Measurements from ENCODE around the gene HERC2. TPM values are rescaled to one million over a fixed set of nuclear protein-coding genes. Genes with fewer than 3 reads are reported as not detected.

The HERC2 gene
- total RNA-seq, 2 experiments from 2014 or later, result 36.0 to 36.5 TPM

GRCh38 chr15:28130651-28131050 is 191.3 kb downstream of the HERC2 start:
- POLR2A ChIA-PET, result no interaction called here
- H3K36me3 Mint-ChIP-seq (ENCODE audit: low read depth), result peaks cover 68% of the 10 kb centered on the region
- no peaks in the 10 kb centered on the region for H3K9me3 Mint-ChIP-seq
- H3K27me3 ChIP-seq (ENCODE audit: control insufficient read depth in 1 of 2, insufficient read depth in 2 of 2, low read length in 2 of 2), result no peaks in the 10 kb centered on the region
- CTCF ChIA-PET, result no interaction called here
- intact Hi-C loops (cut with DNase I, micrococcal nuclease), result loop anchor here in 1 of 2 experiments (2.0 kb wide), 1 partner anchor 14 kb away; no protein-coding TSS in a partner anchor
- peaks cover 47% of the 10 kb centered on the region for H3K36me3 ChIP-seq (ENCODE audit: insufficient read depth, low read length)
- H3K27ac ChIP-seq (ENCODE audit: low read depth in 1 of 2, low read length in 2 of 2), result no peak overlapping the region
- no peak overlapping the region for H3K4me3 Mint-ChIP-seq
- H3K4me1 Mint-ChIP-seq (ENCODE audit: low read depth), result peaks cover 32% of the 10 kb centered on the region
- H3K4me1 ChIP-seq (ENCODE audit: insufficient read depth, low read length), result peaks cover 77% of the 10 kb centered on the region
- no peak overlapping the region for H3K4me3 ChIP-seq (ENCODE audit: low read length)
- DNase-seq (no peak), ATAC-seq (ENCODE audit: poor library complexity) (no peak)
- no peak for TF ChIP-seq CTCF (IDR thresholded peaks at IDR 0.05)
- H3K27me3 Mint-ChIP-seq, result no peaks in the 10 kb centered on the region
- no peaks in the 10 kb centered on the region for H3K9me3 ChIP-seq (ENCODE audit: control insufficient read depth in 1 of 2, insufficient read depth in 1 of 2, low read length in 2 of 2)
- H3K27ac Mint-ChIP-seq, result no peak overlapping the region

- TF ChIP-seq CTCF (IDR thresholded peaks at IDR 0.05), result no peak
- peaks cover 71% of the 10 kb centered on the region for H3K36me3 Mint-ChIP-seq (ENCODE audit: low read depth)
- intact Hi-C loops (cut with DNase I, micrococcal nuclease), result loop anchor here in 1 of 2 experiments (5.0 kb wide), 3 partner anchors 48 to 93 kb away; no protein-coding TSS in a partner anchor
- no peak overlapping the region for H3K27ac ChIP-seq (ENCODE audit: low read depth in 1 of 2, low read length in 2 of 2)
- H3K4me1 Mint-ChIP-seq (ENCODE audit: low read depth), result peaks cover 23% of the 10 kb centered on the region
- H3K9me3 ChIP-seq (ENCODE audit: control insufficient read depth in 1 of 2, insufficient read depth in 1 of 2, low read length in 2 of 2), result no peaks in the 10 kb centered on the region
- DNase-seq (no peak), ATAC-seq (ENCODE audit: poor library complexity) (no peak)
- peaks cover 55% of the 10 kb centered on the region for H3K36me3 ChIP-seq (ENCODE audit: insufficient read depth, low read length)
- ChIA-PET POLR2A (no interaction called here), CTCF (interaction anchor here (0.7 kb wide), 1 partner anchor 19 kb away, joined by 3 read pairs; no protein-coding TSS in a partner anchor)
- no peaks in the 10 kb centered on the region for H3K9me3 Mint-ChIP-seq
- H3K4me3 ChIP-seq (ENCODE audit: low read length), result no peak overlapping the region
- H3K4me1 ChIP-seq (ENCODE audit: insufficient read depth, low read length), result peaks cover 65% of the 10 kb centered on the region
- no peak overlapping the region for H3K27ac Mint-ChIP-seq
- no peaks in the 10 kb centered on the region for H3K27me3 ChIP-seq (ENCODE audit: control insufficient read depth in 1 of 2, insufficient read depth in 2 of 2, low read length in 2 of 2)
- H3K27me3 Mint-ChIP-seq, result no peaks in the 10 kb centered on the region
- no peak overlapping the region for H3K4me3 Mint-ChIP-seq
Measured at GRCh38 chr15:28129231-28129848, 192.6 kb downstream of the HERC2 start.

- DNase-seq, result peak in 1 of 14 experiments; percentile 22
- TF ChIP-seq CTCF (IDR thresholded peaks at IDR 0.05), result no peak
- Histone ChIP-seq H3K9me3 (ENCODE audit: control insufficient read depth in 1 of 2, insufficient read depth in 1 of 2, low read length in 2 of 2) (no peaks in the 10 kb centered on the region), H3K36me3 (ENCODE audit: insufficient read depth, low read length) (peaks cover 68% of the 10 kb centered on the region), H3K27me3 (ENCODE audit: control insufficient read depth in 1 of 2, insufficient read depth in 2 of 2, low read length in 2 of 2) (no peaks in the 10 kb centered on the region), H3K4me3 (ENCODE audit: low read length) (no peak overlapping the region), H3K27ac (ENCODE audit: low read depth in 1 of 2, low read length in 2 of 2) (no peak overlapping the region), H3K4me1 (ENCODE audit: insufficient read depth, low read length) (peaks cover 59% of the 10 kb centered on the region)
- intact Hi-C loops (cut with DNase I, micrococcal nuclease), result loop anchor here in 1 of 2 experiments (5.0 kb wide), 3 partner anchors 49 to 94 kb away; no protein-coding TSS in a partner anchor
- ChIA-PET POLR2A (no interaction called here), CTCF (no interaction called here)
- Mint-ChIP-seq H3K27ac (no peak overlapping the region), H3K4me3 (no peak overlapping the region), H3K4me1 (ENCODE audit: low read depth) (peaks cover 17% of the 10 kb centered on the region), H3K36me3 (ENCODE audit: low read depth) (peaks cover 73% of the 10 kb centered on the region), H3K9me3 (no peaks in the 10 kb centered on the region), H3K27me3 (no peaks in the 10 kb centered on the region)
- no peak for ATAC-seq (ENCODE audit: poor library complexity)
Measured at GRCh38 chr15:28128031-28128430, 193.9 kb downstream of the HERC2 start.

Data from CD4-positive, alpha-beta T cell (primary cell).